GM18507 (cell line): ENCODE data around the gene GARRE1.
"Not testable (repeated sequence)": the region's sequence is repeated elsewhere in the genome, so short reads cannot be mapped to it uniquely, and the experiment has no call there.

ENCODE experiments used
- DNase-seq: peaks from one replicate; pipeline ENCODE4 v3.0.0; 2011; ENCODE audit warnings: low read depth; ENCODE audit not compliant: insufficient read length; ENCODE audit errors: extremely low spot score
- FAIRE-seq: peaks from 2 replicates; lab custom pipeline; 2011; peaks lifted over from hg19 to GRCh38; lab: Jason Lieb, UNC

The GARRE1 gene

GRCh38 chr19:34254046-34254697 lies at the start of gene GARRE1:
Gene GARRE1, plus strand, starts transcription at chr19:34254554. Its CDS starts 45,920 bp downstream, at chr19:34300474.
- DNase-seq (peak; percentile 75), FAIRE-seq (peak; percentile 60)

GRCh38 chr19:34205324-34205723 lies 49.0 kb upstream of the GARRE1 start:
- FAIRE-seq, DNase-seq: not testable (repeated sequence)

GRCh38 chr19:34208291-34208884 lies 46.0 kb upstream of the GARRE1 start:
- DNase-seq (no peak), FAIRE-seq (no peak)

GRCh38 chr19:34209726-34210125 lies 44.6 kb upstream of the GARRE1 start:
- no peak for DNase-seq
- FAIRE-seq, result no peak

- FAIRE-seq (no peak), DNase-seq (no peak)
Observed at GRCh38 chr19:34213283-34213682, 41.1 kb upstream of the GARRE1 start.

- DNase-seq (no peak), FAIRE-seq (no peak)
Observed at GRCh38 chr19:34214040-34214439, 40.3 kb upstream of the GARRE1 start.

GRCh38 chr19:34215006-34215665 lies 39.2 kb upstream of the GARRE1 start:
- FAIRE-seq (no peak), DNase-seq (no peak)

- DNase-seq (no peak), FAIRE-seq (no peak)
Observed at GRCh38 chr19:34215666-34216038, 38.7 kb upstream of the GARRE1 start.

GRCh38 chr19:34216745-34217219 lies 37.6 kb upstream of the GARRE1 start:
- FAIRE-seq, DNase-seq: not testable (repeated sequence)

- peak; percentile 82 for FAIRE-seq
- DNase-seq, result no peak
Observed at GRCh38 chr19:34217952-34218817, 36.2 kb upstream of the GARRE1 start.

- DNase-seq (no peak), FAIRE-seq (no peak)
Observed at GRCh38 chr19:34218818-34219164, 35.6 kb upstream of the GARRE1 start.

GRCh38 chr19:34220472-34221063 lies 33.8 kb upstream of the GARRE1 start:
- FAIRE-seq, result peak; percentile 73
- DNase-seq, result no peak

- FAIRE-seq (no peak), DNase-seq (no peak)
Observed at GRCh38 chr19:34222386-34222785, 32.0 kb upstream of the GARRE1 start.

- FAIRE-seq (no peak), DNase-seq (no peak)
Observed at GRCh38 chr19:34224996-34225658, 29.2 kb upstream of the GARRE1 start.

- DNase-seq, result no peak
- FAIRE-seq, result no peak
Observed at GRCh38 chr19:34225659-34226015, 28.7 kb upstream of the GARRE1 start.

GRCh38 chr19:34226036-34226435 lies 28.3 kb upstream of the GARRE1 start:
- FAIRE-seq, result no peak
- no peak for DNase-seq

GRCh38 chr19:34228347-34228746 lies 26.0 kb upstream of the GARRE1 start:
- FAIRE-seq (no peak), DNase-seq (no peak)

GRCh38 chr19:34228762-34229161 lies 25.6 kb upstream of the GARRE1 start:
- FAIRE-seq (no peak), DNase-seq (no peak)

- no peak for FAIRE-seq
- DNase-seq, result no peak
Observed at GRCh38 chr19:34229721-34230120, 24.6 kb upstream of the GARRE1 start.
